IMR-90 (cell line): ENCODE results near the gene SGTB. TPM values are rescaled to one million over a fixed set of nuclear protein-coding genes. Genes with fewer than 3 reads are reported as not detected.
A peak's percentile ranks its signal among the peaks of the same experiment; 100 is the strongest.

Experiments
- ATAC-seq: fragments of 200-7000 bp; cut with Tn5 transposase; 2 replicates; pipeline ENCODE4 v1.9.1; 2020; ENCODE audit warnings: low read depth, mild to moderate bottlenecking, moderate library complexity
- Bru-seq: library from RNA; stranded (reverse); fragments of 400-500 nt; gene quantifications from one replicate; lab custom pipeline; 2021; lab: Mats Ljungman, UMichigan
- BruChase-seq, 2 experiments: library from RNA; stranded (reverse); fragments of 400-500 nt; gene quantifications; one replicate each; lab custom pipeline; 2021; lab: Mats Ljungman, UMichigan
- BruUV-seq: library from RNA; stranded (reverse); fragments of 400-500 nt; replicated peaks from 2 replicates; lab custom pipeline; 2021; lab: Mats Ljungman, UMichigan
- CTCF ChIA-PET: fragments of 300-600 bp; formaldehyde crosslinking; extraction: SDS; loops from one replicate; lab custom pipeline; 2021; ENCODE audit warnings: antibody characterized with exemption; lab: Yijun Ruan, JAX
- POLR2A ChIA-PET: fragments of 300-600 bp; sonication (Branson Sonifier 250); formaldehyde crosslinking; loops from one replicate; lab custom pipeline; 2022; ENCODE audit warnings: antibody characterized with exemption; ENCODE audit not compliant: unreplicated experiment; lab: Charles Lee
- DNase-seq: peaks from one replicate; pipeline ENCODE4 v3.0.0; 2013
- H2AFZ ChIP-seq: replicated peaks from 2 replicates; pipeline ENCODE3; 2013; ENCODE audit warnings: low read length, mild to moderate bottlenecking; ENCODE audit not compliant: poor library complexity
- H2AK5ac ChIP-seq: 2 replicates; pipeline ENCODE4 v1.6.1; 2013; ENCODE audit warnings: low read depth, low read length, inconsistent platforms
- H2AK9ac ChIP-seq: replicated peaks from 2 replicates; pipeline ENCODE3; 2013; ENCODE audit warnings: mild to moderate bottlenecking, low read depth, low read length, moderate library complexity; ENCODE audit not compliant: poor library complexity
- H2BK120ac ChIP-seq: 2 replicates; pipeline ENCODE4 v1.6.1; 2013; ENCODE audit warnings: low read depth, low read length, inconsistent platforms
- H2BK15ac ChIP-seq: 3 replicates; pipeline ENCODE4 v1.6.1; 2013; ENCODE audit warnings: low read depth, low read length, inconsistent platforms
- H2BK20ac ChIP-seq: 2 replicates; pipeline ENCODE4 v1.6.1; 2013; ENCODE audit warnings: low read depth, mild to moderate bottlenecking, inconsistent platforms, low read length, moderate library complexity
- H2BK5ac ChIP-seq: 2 replicates; pipeline ENCODE4 v1.6.1; 2013; ENCODE audit warnings: mild to moderate bottlenecking, low read depth, low read length, inconsistent platforms; ENCODE audit not compliant: poor library complexity, severe bottlenecking
- H3K14ac ChIP-seq: replicated peaks from 2 replicates; pipeline ENCODE4 v1.6.1; 2013; ENCODE audit warnings: low read depth, low read length, inconsistent platforms
- H3K18ac ChIP-seq: 2 replicates; pipeline ENCODE4 v1.6.1; 2013; ENCODE audit warnings: low read depth, low read length, control low read depth
- H3K23ac ChIP-seq: 2 replicates; pipeline ENCODE4 v1.6.1; 2013; ENCODE audit warnings: low read depth, low read length, inconsistent platforms
- H3K27ac ChIP-seq: 2 replicates; pipeline ENCODE4 v1.5.1; 2013; ENCODE audit warnings: mild to moderate bottlenecking, control low read depth, low read length; ENCODE audit not compliant: insufficient read depth
- H3K27me3 ChIP-seq: 2 replicates; pipeline ENCODE4 v1.6.1; 2013; ENCODE audit warnings: low read length; ENCODE audit not compliant: control insufficient read depth, insufficient read depth
- H3K36me3 ChIP-seq: 2 replicates; pipeline ENCODE4 v1.6.1; 2013; ENCODE audit warnings: low read length, mixed read lengths; ENCODE audit not compliant: control insufficient read depth, insufficient read depth
- H3K4ac ChIP-seq: 2 replicates; pipeline ENCODE4 v1.6.1; 2013; ENCODE audit warnings: low read depth, low read length, inconsistent platforms
- H3K4me1 ChIP-seq: 2 replicates; pipeline ENCODE4 v1.6.1; 2013; ENCODE audit warnings: low read length, mixed read lengths; ENCODE audit not compliant: control insufficient read depth, insufficient read depth
- H3K4me2 ChIP-seq: 2 replicates; pipeline ENCODE4 v1.6.1; 2013; ENCODE audit warnings: low read depth, mild to moderate bottlenecking, control low read depth, low read length, moderate library complexity
- H3K4me3 ChIP-seq: 2 replicates; pipeline ENCODE4 v1.5.1; 2013; ENCODE audit warnings: low read depth, mild to moderate bottlenecking, control low read depth, low read length, moderate library complexity; ENCODE audit not compliant: insufficient read depth
- H3K56ac ChIP-seq: 2 replicates; pipeline ENCODE4 v1.6.1; 2013; ENCODE audit warnings: low read length, inconsistent platforms; ENCODE audit not compliant: insufficient read depth; ENCODE audit errors: extremely low read depth
- H3K79me1 ChIP-seq, 2 experiments: 2 replicates each; pipeline ENCODE4 v1.6.1; 2013; ENCODE audit warnings: low read length in 2 of 2, inconsistent platforms in 1 of 2, low read depth in 1 of 2
- H3K9ac ChIP-seq: 2 replicates; pipeline ENCODE4 v1.6.1; 2013; ENCODE audit warnings: low read depth, low read length, control low read depth
- H3K9me1 ChIP-seq: 2 replicates; pipeline ENCODE4 v1.6.1; 2013; ENCODE audit warnings: low read length, inconsistent platforms; ENCODE audit not compliant: insufficient read depth
- H3K9me3 ChIP-seq: 2 replicates; pipeline ENCODE4 v1.6.1; 2013; ENCODE audit warnings: low read length; ENCODE audit not compliant: control insufficient read depth, insufficient read depth
- H4K20me1 ChIP-seq: 2 replicates; pipeline ENCODE4 v1.6.1; 2013; ENCODE audit warnings: low read length, inconsistent platforms; ENCODE audit not compliant: insufficient read depth
- H4K5ac ChIP-seq: 2 replicates; pipeline ENCODE4 v1.6.1; 2013; ENCODE audit warnings: mild to moderate bottlenecking, low read depth, low read length, control low read depth
- H4K8ac ChIP-seq, 2 experiments: 2 replicates each; pipeline ENCODE4 v1.6.1; 2013; ENCODE audit warnings: low read depth in 2 of 2, low read length in 2 of 2, control low read depth in 1 of 2, inconsistent platforms in 1 of 2
- H4K91ac ChIP-seq: 2 replicates; pipeline ENCODE4 v1.6.1; 2013; ENCODE audit warnings: low read depth, low read length, inconsistent platforms; ENCODE audit not compliant: insufficient read depth
- BHLHE40 ChIP-seq: fragments of 150-350 bp; IDR thresholded peaks from 2 replicates; pipeline ENCODE4 v1.6.1; 2016; ENCODE audit warnings: mild to moderate bottlenecking, low read depth, low read length
- CEBPB ChIP-seq: IDR thresholded peaks from 2 replicates; pipeline ENCODE4 v1.6.1; 2012; ENCODE audit warnings: low read depth, low read length, improper control_type of control experiment
- ELK1 ChIP-seq: fragments of 150-350 bp; IDR thresholded peaks from 2 replicates; pipeline ENCODE4 v1.6.1; 2016; ENCODE audit warnings: low read depth, mild to moderate bottlenecking, low read length, moderate library complexity, borderline replicate concordance
- FOS ChIP-seq: fragments of 150-350 bp; IDR thresholded peaks from 2 replicates; pipeline ENCODE4 v1.6.1; 2016; ENCODE audit warnings: low read depth, low read length
- MAZ ChIP-seq: IDR thresholded peaks from 2 replicates; pipeline ENCODE4 v1.6.1; 2012; ENCODE audit warnings: low read depth, mild to moderate bottlenecking, low read length, improper control_type of control experiment, moderate library complexity, borderline replicate concordance
- MXI1 ChIP-seq: IDR thresholded peaks from 2 replicates; pipeline ENCODE4 v1.6.1; 2012; ENCODE audit warnings: low read depth, mild to moderate bottlenecking, low read length, moderate library complexity, borderline replicate concordance
- NFE2L2 ChIP-seq: fragments of 150-350 bp; IDR thresholded peaks from 2 replicates; pipeline ENCODE4 v1.6.1; 2016; ENCODE audit warnings: low read depth, mild to moderate bottlenecking, low read length
- RCOR1 ChIP-seq: IDR thresholded peaks from 2 replicates; pipeline ENCODE4 v1.6.1; 2012; ENCODE audit warnings: mild to moderate bottlenecking, low read length, improper control_type of control experiment; ENCODE audit not compliant: insufficient replicate concordance
- USF2 ChIP-seq: fragments of 150-350 bp; IDR thresholded peaks from 2 replicates; pipeline ENCODE4 v1.6.1; 2017; ENCODE audit warnings: mild to moderate bottlenecking, antibody characterized with exemption, low read length, low read depth
- WGBS, 2 experiments: methylation state at CpG; one replicate each; pipeline versions ENCODE4 v1.1.5 to v1.1.7; 2013; ENCODE audit warnings: missing lambda C conversion rate in 2 of 2; ENCODE audit not compliant: insufficient read length in 1 of 2; ENCODE audit errors: extremely low coverage in 2 of 2; 5-methylcytosine and 5-hydroxymethylcytosine counted together
- dilution Hi-C: fragments of 300-500 bp; cut with HindIII; formaldehyde crosslinking; loops from one replicate; pipeline ENCODE4 v1.14.3; 2018; ENCODE audit warnings: low sequenced_read_pairs; ENCODE audit not compliant: unreplicated experiment
- in situ Hi-C: fragments of 300-500 bp; cut with MboI; formaldehyde crosslinking; loops from 3 replicates; pipeline ENCODE4 v1.14.3; 2019; ENCODE audit warnings: low sequenced_read_pairs, inconsistent platforms, mixed read lengths
- intact Hi-C: fragments of 100-400 bp; cut with micrococcal nuclease; formaldehyde crosslinking; loops from 2 replicates; pipeline ENCODE4 v1.10.0; 2022
- long read RNA-seq: library from polyadenylated mRNA; unstranded; transcript quantifications from one replicate; pipeline ENCODE4 v2.0.0, GENCODE V29; 2021; ENCODE audit not compliant: unreplicated experiment
- polyA plus RNA-seq, 3 experiments: library from polyadenylated mRNA; depleted of rRNA; stranded (reverse); fragments of >200 nt; gene quantifications; 2 replicates each; pipeline ENCODE4 v1.2.3, GENCODE V29; 2012; ENCODE audit warnings: low replicate concordance in 1 of 3
- total RNA-seq: library from RNA; depleted of rRNA; stranded (reverse); fragments of >200 nt; gene quantifications from 2 replicates; pipeline ENCODE4 v1.2.3, GENCODE V29; 2012; rRNA removed

The SGTB gene
- total RNA-seq: 15.1 and 25.6 TPM in 2 replicates
- polyA plus RNA-seq (2012; rRNA removed): 5.9 and 7.5 TPM in 2 replicates
- polyA plus RNA-seq (2012; cell fraction: cytosol; rRNA removed): 2.0 and 4.7 TPM in 2 replicates
- polyA plus RNA-seq (2012; cell fraction: nucleus; rRNA removed; ENCODE audit: low replicate concordance): 1.2 and 4.0 TPM in 2 replicates
- percentile 76 among the genes with signal in this experiment for Bru-seq, nascent RNA
- percentile 64 among the genes with signal in this experiment for BruChase-seq, experiment 1, labeled RNA remaining after a 6-hour chase
- BruChase-seq, experiment 2, labeled RNA remaining after a 2-hour chase: percentile 64 among the genes with signal in this experiment
- long read RNA-seq, full-length matches to known transcripts: 4 of 12 reads
- long read RNA-seq, partial matches to known transcripts: 1 of 12 reads
- long read RNA-seq, other reads (novel, unspliced or antisense): 7 of 12 reads

GRCh38 chr5:65721720-65722574 is at the start of gene SGTB, which contains the start of gene NLN:
TSS of gene SGTB (minus strand) at chr5:65722109. CDS start at chr5:65720807, 1,302 bp downstream.
TSS of gene NLN (plus strand) at chr5:65722205. CDS start at chr5:65722374, 169 bp downstream.
- no TSS peak for BruUV-seq
- Histone ChIP-seq H3K4me1 (peaks cover 4% of the 10 kb centered on the region), H4K5ac (peak within 1 kb of the TSS; percentile 11), H4K8ac (peak within 1 kb of the TSS; percentile 7 to 78; a peak in 3 of 4 replicates), H2AFZ (peak within 1 kb of the TSS; percentile 93), H3K27me3 (no peaks in the 10 kb centered on the region), H3K36me3 (peaks cover 1% of the 10 kb centered on the region; the same call in 1 of the 2 replicates), H3K4me3 (peak within 1 kb of the TSS; percentile 98), H2BK120ac (peak within 1 kb of the TSS; percentile 74), H2AK5ac (peak within 1 kb of the TSS; percentile 46), H3K14ac (peak within 1 kb of the TSS; percentile 89), H3K9ac (peak within 1 kb of the TSS; percentile 69), H3K18ac (peak within 1 kb of the TSS; percentile 29; the same call in 1 of the 2 replicates), H3K79me1 (peaks cover 19 to 55% of the 10 kb centered on the region in 2 experiments), H3K9me3 (no peaks in the 10 kb centered on the region), H3K27ac (peak within 1 kb of the TSS; percentile 73), H4K91ac (peak within 1 kb of the TSS; percentile 64), H4K20me1 (0 out of 2 replicates have a peak, but pooled peaks cover 5% of the 10 kb centered on the region), H3K4me2 (peak within 1 kb of the TSS; percentile 93), H2BK5ac (peak within 1 kb of the TSS; percentile 59), H3K23ac (peak within 1 kb of the TSS; percentile 81), H2AK9ac (peak within 1 kb of the TSS; percentile 96), H3K9me1 (no peaks in the 10 kb centered on the region), H3K4ac (peak within 1 kb of the TSS; percentile 71), H2BK20ac (0 out of 2 replicates have a peak within 1 kb of the TSS, but pooled peaks have one; percentile 20), H3K56ac (peak within 1 kb of the TSS; percentile 26), H2BK15ac (0 out of 3 replicates have a peak within 1 kb of the TSS, but pooled peaks have one; percentile 8)
- DNase-seq (peak; percentile 66), ATAC-seq (peak; percentile 95)
- CTCF ChIA-PET: no interaction called here
- intact Hi-C loops: loop anchor here (1.0 to 10.0 kb wide), 4 partner anchors 97 to 423 kb away; partner anchors contain the start of genes SHLD3, SREK1, TRAPPC13 and TRIM23
- TF ChIP-seq RCOR1: no peak
- TF ChIP-seq ELK1: no peak
- peak; percentile 49; the same call in 1 of the 2 replicates for TF ChIP-seq MAZ
- TF ChIP-seq FOS: no peak
- TF ChIP-seq CEBPB: no peak
- TF ChIP-seq USF2: peak; percentile 52; the same call in 1 of the 2 replicates
- TF ChIP-seq BHLHE40: peak; percentile 89
- no peak for TF ChIP-seq NFE2L2
- peak; percentile 97 for TF ChIP-seq MXI1
- dilution Hi-C loops: no loop called here
- 0% methylated on average over 63 of the region's 92 CpGs; no CpG with 5 or more reads in 1 of the 2 experiments for WGBS, 2 experiments
- in situ Hi-C loops: no loop called here
- POLR2A ChIA-PET: interaction anchor here (0.5 to 0.6 kb wide), 3 partner anchors 10 to 761 kb away, joined by 3 to 6 read pairs (median 3); no protein-coding TSS in a partner anchor
